HG02588 (cell line): ENCODE data around the gene MORC2.

Experiments
- ATAC-seq: cut with Tn5 transposase; IDR thresholded peaks from one replicate; pipeline ENCODE4 v1.9.1; 2021; ENCODE audit warnings: mild to moderate bottlenecking, moderate library complexity; ENCODE audit not compliant: unreplicated experiment

MORC2 gene

GRCh38 chr22:30875481-30876215 is 92.9 kb downstream of the MORC2 start:
- ATAC-seq, result no peak
